Lung (tissue), 12 donors: Measurements from ENCODE around the gene CLDN20. TPM values are rescaled to one million over a fixed set of nuclear protein-coding genes. Genes with fewer than 3 reads are reported as not detected.

Experiments used
- ATAC-seq: fragments of 200-7000 bp; cut with Tn5 transposase; one replicate; pipeline ENCODE4 v1.9.1; 2020; ENCODE audit warnings: moderate number of reproducible peaks; ENCODE audit not compliant: insufficient read depth, low FRiP score
- DNase-seq, 3 donors: peaks; one replicate each; pipeline ENCODE4 v3.0.0-alpha.2; 2013 to 2017
- H3K27ac ChIP-seq, 2 donors: one replicate each; pipeline ENCODE4 v1.5.1; 2013; ENCODE audit warnings: mild to moderate bottlenecking in 2 of 2, moderate library complexity in 2 of 2, control low read depth in 1 of 2, inconsistent platforms in 1 of 2, low read depth in 1 of 2, low read length in 1 of 2
- H3K27me3 ChIP-seq, 3 donors: one replicate each; pipeline ENCODE4 v1.5.1; 2013; ENCODE audit warnings: low read length in 2 of 3; ENCODE audit not compliant: control insufficient read depth in 3 of 3, insufficient read depth in 3 of 3
- H3K36me3 ChIP-seq, 4 donors: one replicate each; pipeline ENCODE4 v1.5.1; 2013; ENCODE audit warnings: low read length in 4 of 4, mild to moderate bottlenecking in 1 of 4, moderate library complexity in 1 of 4; ENCODE audit not compliant: control insufficient read depth in 4 of 4, insufficient read depth in 4 of 4
- H3K4me1 ChIP-seq, 5 donors: one replicate each; pipeline ENCODE4 v1.5.1; 2013; ENCODE audit warnings: low read length in 5 of 5, mild to moderate bottlenecking in 2 of 5, moderate library complexity in 1 of 5; ENCODE audit not compliant: control insufficient read depth in 5 of 5, insufficient read depth in 5 of 5
- H3K4me3 ChIP-seq: one replicate; pipeline ENCODE4 v1.5.1; 2013; ENCODE audit warnings: mild to moderate bottlenecking, control low read depth, moderate library complexity
- H3K9ac ChIP-seq, 2 donors: one replicate each; pipeline ENCODE4 v1.5.1; 2013; ENCODE audit warnings: low read length in 2 of 2, control low read depth in 1 of 2; ENCODE audit not compliant: insufficient read depth in 1 of 2
- H3K9me3 ChIP-seq, 4 donors: one replicate each; pipeline ENCODE4 v1.5.1; 2013; ENCODE audit warnings: low read length in 3 of 4, mild to moderate bottlenecking in 1 of 4, moderate library complexity in 1 of 4; ENCODE audit not compliant: control insufficient read depth in 4 of 4, insufficient read depth in 3 of 4
- CTCF ChIP-seq: IDR thresholded peaks from 2 replicates; pipeline ENCODE4 v1.5.1; 2012; ENCODE audit warnings: mild to moderate bottlenecking; ENCODE audit errors: control extremely low read depth, extremely low read depth
- WGBS, 2 donors: extraction: QIAGEN DNeasy Blood & Tissue Kit; methylation state at CpG; one replicate each; pipeline ENCODE4 v1.1.7; 2013; 5-methylcytosine and 5-hydroxymethylcytosine counted together
- polyA plus RNA-seq, 2 donors: library from polyadenylated mRNA; stranded (reverse); fragments of 200-250 nt; gene quantifications; one replicate each; pipeline ENCODE4 v1.2.1, GENCODE V29; 2013
- total RNA-seq, 2 donors: library from RNA; depleted of rRNA in 1 of 2; stranded (reverse); fragments of >200 nt in 1 of 2; gene quantifications; one replicate each; pipeline ENCODE4 v1.2.1, GENCODE V29; 2014 to 2021
- donor health status: control.
- donor health status: control.
- donor health status: Bipolar disorder and iron deficiency.
- donor health status: healthy.
- donor health status: DM: yes; HTN: yes; CAD: no.

CLDN20 gene
- total and polyA plus RNA-seq, 4 donors = not detected

DNA sequence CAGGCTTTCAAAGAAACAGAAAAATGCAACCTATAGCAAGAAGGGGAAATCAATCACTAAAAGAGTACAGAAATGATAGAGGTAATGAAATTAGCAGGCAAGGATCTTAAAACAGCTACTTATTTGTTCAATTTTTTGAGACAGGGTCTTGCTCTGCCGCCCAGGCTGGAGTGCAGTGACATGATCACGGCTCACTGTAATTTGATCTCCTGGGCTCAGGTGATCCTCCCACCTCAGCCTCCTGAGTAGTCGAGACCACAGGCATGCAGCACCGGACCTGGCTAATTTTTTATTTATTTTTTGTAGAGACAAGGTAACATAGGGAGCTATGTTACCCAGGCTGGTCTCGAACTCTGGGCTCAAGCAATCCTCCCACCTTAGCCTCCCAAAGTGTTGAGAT lies 28.9 kb downstream of the CLDN20 start:
- no peak for DNase-seq
- Histone ChIP-seq H3K27me3 (no peaks in the 10 kb centered on the region), H3K9ac (no peak overlapping the region), H3K36me3 (peaks cover 8 to 26% (median 17%) of the 10 kb centered on the region in 4 donors), H3K4me1 (peaks cover 0 to 2% (median 0%) of the 10 kb centered on the region in 5 donors), H3K27ac (no peak overlapping the region), H3K4me3 (no peak overlapping the region), H3K9me3 (no peaks in the 10 kb centered on the region)
- TF ChIP-seq CTCF = no peak
- ATAC-seq = no peak
- WGBS, 2 donors = 75 to 87% methylated on average over 5 of the region's 5 CpGs

GRCh38 chr6:155297669-155298068 lies 33.9 kb downstream of the CLDN20 start:
- H3K27me3 ChIP-seq = no peaks in the 10 kb centered on the region
- peaks cover 8 to 20% (median 10%) of the 10 kb centered on the region in 4 donors for H3K36me3 ChIP-seq
- H3K27ac ChIP-seq = no peak overlapping the region
- H3K9me3 ChIP-seq = no peaks in the 10 kb centered on the region
- DNase-seq = no peak
- no peak overlapping the region for H3K4me3 ChIP-seq
- WGBS, 2 donors = 90 to 95% methylated on average over 3 of the region's 3 CpGs
- no peak for TF ChIP-seq CTCF
- ATAC-seq = no peak
- H3K9ac ChIP-seq = no peak overlapping the region
- H3K4me1 ChIP-seq = peaks cover 0 to 2% (median 0%) of the 10 kb centered on the region in 5 donors

DNA sequence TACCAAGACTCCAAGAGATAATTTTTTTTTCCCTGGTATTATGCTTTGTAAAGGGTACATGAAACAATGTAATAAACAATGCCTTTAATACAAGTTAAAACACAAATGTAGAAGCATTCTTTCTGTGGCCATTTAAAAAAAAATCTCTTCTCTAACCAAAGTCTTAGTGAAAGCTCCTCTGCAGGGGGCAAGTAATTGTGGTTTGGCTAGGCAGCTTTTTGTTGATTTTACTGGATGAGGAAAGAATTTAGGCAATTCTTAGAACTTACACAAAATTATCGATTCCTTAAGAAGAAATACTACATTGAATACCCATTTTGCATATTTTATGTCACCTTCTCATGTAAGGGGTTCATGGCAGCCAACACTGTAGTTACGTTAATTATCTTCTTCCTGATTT lies 38.1 kb downstream of the CLDN20 start:
- no peak for TF ChIP-seq CTCF
- Histone ChIP-seq H3K4me1 (peaks cover 0 to 4% (median 0%) of the 10 kb centered on the region in 5 donors), H3K9ac (no peak overlapping the region), H3K9me3 (no peaks in the 10 kb centered on the region), H3K36me3 (peaks cover 0 to 12% (median 5%) of the 10 kb centered on the region in 4 donors), H3K4me3 (no peak overlapping the region), H3K27ac (no peak overlapping the region), H3K27me3 (no peaks in the 10 kb centered on the region)
- WGBS, 2 donors = 82 to 94% methylated on average over 2 of the region's 2 CpGs
- DNase-seq (no peak), ATAC-seq (no peak)

DNA sequence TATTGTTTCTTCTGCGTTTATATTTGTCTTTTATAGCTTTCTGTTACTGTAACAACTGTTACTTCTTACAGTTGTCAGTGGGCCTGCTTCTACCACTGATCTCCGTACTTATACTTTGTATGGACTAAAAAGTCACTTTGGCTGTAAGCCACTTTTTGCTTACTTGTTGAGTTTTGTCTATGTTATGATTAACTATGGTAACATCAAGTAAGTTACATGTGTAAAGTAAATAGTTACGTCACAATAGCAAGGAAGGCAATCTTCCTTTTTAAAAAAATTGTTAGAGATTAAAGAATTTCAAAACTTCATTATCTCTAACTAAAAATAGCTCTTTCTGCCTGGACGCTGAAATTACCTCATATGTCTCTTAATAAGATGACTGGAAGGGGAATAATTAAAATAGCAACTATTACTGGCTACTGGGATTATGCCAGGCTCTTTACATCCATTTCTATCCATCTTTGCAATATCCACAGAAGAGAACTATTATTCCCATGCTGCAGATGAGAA lies 39.6 kb downstream of the CLDN20 start:
- H3K4me1 ChIP-seq = peaks cover 0 to 4% (median 0%) of the 10 kb centered on the region in 5 donors
- peaks cover 2 to 9% (median 6%) of the 10 kb centered on the region in 4 donors for H3K36me3 ChIP-seq
- no peaks in the 10 kb centered on the region for H3K9me3 ChIP-seq
- H3K4me3 ChIP-seq = no peak overlapping the region
- DNase-seq (peak in 2 of 3 donors; percentile 25 to 26), ATAC-seq (no peak)
- no peaks in the 10 kb centered on the region for H3K27me3 ChIP-seq
- no peak overlapping the region for H3K9ac ChIP-seq
- TF ChIP-seq CTCF = no peak
- WGBS, 2 donors = 45 to 54% methylated on average over 4 of the region's 4 CpGs
- H3K27ac ChIP-seq = no peak overlapping the region
